ENCODE data around the gene ADAMTS16.

GRCh38 chr5:5181650-5182324, 41.7 kb downstream of the ADAMTS16 start:
- no peak for TF ChIP-seq CTCF (IDR thresholded peaks at IDR 0.05)
- no peak for TF ChIP-seq POLR2AphosphoS5 (IDR thresholded peaks at IDR 0.05)
- TF ChIP-seq POLR2A (IDR thresholded peaks at IDR 0.05), result no peak
